ENCODE data around the gene NOX5. TPM values are rescaled to one million over a fixed set of nuclear protein-coding genes. Genes with fewer than 3 reads are reported as not detected.

The NOX5 gene
- total and polyA plus RNA-seq, 2 of the 13 experiments (the other 11 are each of a cell fraction or from before 2014, with no cell fraction given): not detected

GRCh38 chr15:69045802-69046201 is 31.3 kb downstream of the NOX5 start (continued):
- TF ChIP-seq ZNF556 (CRISPR knock-in tag; IDR thresholded peaks at IDR 0.05; ENCODE audit: borderline replicate concordance) (no peak), SNAI1 (CRISPR knock-in tag; IDR thresholded peaks at IDR 0.05; ENCODE audit: borderline replicate concordance) (no peak), SOX5 (CRISPR knock-in tag; IDR thresholded peaks at IDR 0.05; ENCODE audit: borderline replicate concordance) (no peak), SMC3 (IDR thresholded peaks at IDR 0.05; ENCODE audit: low read length) (peak; percentile 41), CCAR2 (optimal IDR thresholded peaks at IDR 0.05; ENCODE audit: low read depth, low read length) (no peak), ZNF770 (CRISPR knock-in tag; IDR thresholded peaks at IDR 0.05) (no peak), SP4 (CRISPR knock-in tag; IDR thresholded peaks at IDR 0.05) (no peak), KDM4B (CRISPR knock-in tag; IDR thresholded peaks at IDR 0.05) (no peak), GMEB2 (CRISPR knock-in tag; IDR thresholded peaks at IDR 0.05; ENCODE audit: low read depth) (no peak), XRCC5 (optimal IDR thresholded peaks at IDR 0.05; ENCODE audit: low read length) (peak; percentile 38), ZBTB8A (CRISPR knock-in tag; IDR thresholded peaks at IDR 0.05; ENCODE audit: borderline replicate concordance, low read depth) (no peak), ZNF687 (CRISPR knock-in tag; IDR thresholded peaks at IDR 0.05) (peak; percentile 47), TBX3 (IDR thresholded peaks at IDR 0.05; ENCODE audit: borderline replicate concordance) (no peak), SCMH1 (CRISPR knock-in tag; IDR thresholded peaks at IDR 0.05; ENCODE audit: borderline replicate concordance) (no peak), MEF2D (CRISPR knock-in tag; IDR thresholded peaks at IDR 0.05) (no peak), HMGXB3 (CRISPR knock-in tag; IDR thresholded peaks at IDR 0.05; ENCODE audit: borderline replicate concordance) (no peak), BCL6 (CRISPR knock-in tag; IDR thresholded peaks at IDR 0.05) (0 out of 2 replicates have a peak, but pooled peaks have one; percentile 14), BRD4 (CRISPR knock-in tag; IDR thresholded peaks at IDR 0.05) (no peak), TOE1 (CRISPR knock-in tag; IDR thresholded peaks at IDR 0.05) (no peak)
